NCI-H1092 (cell line): ENCODE results near the gene C1QL4.
"Not testable (repeated sequence)": the region's sequence is repeated elsewhere in the genome, so short reads cannot be mapped to it uniquely, and the experiment has no call there.

ENCODE experiments used
- DNase-seq: peaks from one replicate; lab custom pipeline; 2025; lab: John Stamatoyannopoulos, UW

C1QL4 gene

GRCh38 chr12:49333778-49334177 is 3.2 kb downstream of the C1QL4 start:
- not testable (repeated sequence) for DNase-seq

- no peak for DNase-seq
These were observed 4.1 kb downstream of the C1QL4 start for GRCh38 chr12:49332891-49333371.

GRCh38 chr12:49332441-49332861 is 4.5 kb downstream of the C1QL4 start:
- no peak for DNase-seq

- no peak for DNase-seq
These were observed 5.4 kb downstream of the C1QL4 start for GRCh38 chr12:49331380-49332222.

- no peak for DNase-seq
These were observed 6.2 kb downstream of the C1QL4 start for GRCh38 chr12:49330631-49331379.

- DNase-seq = no peak
These were observed 6.9 kb downstream of the C1QL4 start for GRCh38 chr12:49330032-49330619.

- DNase-seq = no peak
These were observed 8.2 kb downstream of the C1QL4 start for GRCh38 chr12:49328816-49329215.

- no peak for DNase-seq
These were observed 9.1 kb downstream of the C1QL4 start for GRCh38 chr12:49327887-49328286.

- DNase-seq = no peak
These were observed 9.6 kb downstream of the C1QL4 start for GRCh38 chr12:49327368-49327767.

- no peak for DNase-seq
These were observed 11.4 kb downstream of the C1QL4 start for GRCh38 chr12:49325606-49326005.

GRCh38 chr12:49323524-49324097 is 13.4 kb downstream of the C1QL4 start:
- no peak for DNase-seq

GRCh38 chr12:49322708-49323523 is 14.1 kb downstream of the C1QL4 start, which contains the start of gene TROAP:
TROAP (plus strand) TSS chr12:49323255; CDS start chr12:49323609, 354 bp downstream.
- peak; percentile 97 for DNase-seq

GRCh38 chr12:49322367-49322707 is 14.7 kb downstream of the C1QL4 start:
- no peak for DNase-seq

GRCh38 chr12:49320411-49321103 is 16.4 kb downstream of the C1QL4 start:
- not testable (repeated sequence) for DNase-seq

GRCh38 chr12:49317118-49317517 is 19.9 kb downstream of the C1QL4 start:
- not testable (repeated sequence) for DNase-seq

GRCh38 chr12:49314811-49315210 is 22.2 kb downstream of the C1QL4 start:
- DNase-seq = no peak

- DNase-seq = not testable (repeated sequence)
These were observed 26.5 kb downstream of the C1QL4 start for GRCh38 chr12:49310451-49311000.

GRCh38 chr12:49309386-49309785 is 27.6 kb downstream of the C1QL4 start:
- DNase-seq = no peak

GRCh38 chr12:49305762-49306510 is 31.1 kb downstream of the C1QL4 start:
- no peak for DNase-seq

GRCh38 chr12:49304161-49304560 is 32.8 kb downstream of the C1QL4 start:
- DNase-seq = no peak
